Panc1 (cell line): ENCODE results near the gene AAK1. TPM values are rescaled to one million over a fixed set of nuclear protein-coding genes. Genes with fewer than 3 reads are reported as not detected.

Source experiments
- ATAC-seq: fragments of 200-7000 bp; cut with Tn5 transposase; 2 replicates; pipeline ENCODE4 v1.9.1; 2020; ENCODE audit warnings: mild to moderate bottlenecking, moderate library complexity
- BruUV-seq: library from RNA; stranded (reverse); fragments of 400-500 nt; replicated peaks from 2 replicates; lab custom pipeline; 2021; lab: Mats Ljungman, UMichigan
- CTCF ChIA-PET: fragments of 300-600 bp; sonication (Branson Sonifier 250); formaldehyde crosslinking; loops from one replicate; lab custom pipeline; 2022; ENCODE audit warnings: antibody characterized with exemption; lab: Charles Lee
- POLR2A ChIA-PET: fragments of 300-600 bp; sonication (Branson Sonifier 250); formaldehyde crosslinking; loops from one replicate; lab custom pipeline; 2022; ENCODE audit warnings: antibody characterized with exemption; lab: Charles Lee
- DNase-seq: peaks from one replicate; pipeline ENCODE4 v3.0.0-alpha.2; 2010; ENCODE audit warnings: low read depth, low spot score
- H3K27ac ChIP-seq: 2 replicates; pipeline ENCODE4 v1.5.1; 2011; ENCODE audit warnings: mild to moderate bottlenecking, low read length, inconsistent platforms
- H3K27me3 ChIP-seq: fragments of 200-500 bp; sonication (Bioruptor generic); 2 replicates; pipeline ENCODE4 v1.6.0; 2014; ENCODE audit warnings: low read length, inconsistent platforms; ENCODE audit not compliant: control insufficient read depth, insufficient read depth
- H3K36me3 ChIP-seq: fragments of 200-500 bp; sonication (Bioruptor generic); 2 replicates; pipeline ENCODE4 v1.5.1; 2014; ENCODE audit warnings: inconsistent platforms, mild to moderate bottlenecking, low read length, moderate library complexity; ENCODE audit not compliant: control insufficient read depth, insufficient read depth
- H3K4me1 ChIP-seq: 2 replicates; pipeline ENCODE4 v1.5.1; 2011; ENCODE audit warnings: inconsistent platforms, mild to moderate bottlenecking, low read length, moderate library complexity; ENCODE audit not compliant: control insufficient read depth, insufficient read depth
- H3K4me3 ChIP-seq, 2 experiments: 2 replicates each; pipeline ENCODE4 v1.5.1; 2011 to 2012; ENCODE audit warnings: low read depth in 2 of 2, low read length in 2 of 2, mild to moderate bottlenecking in 2 of 2, inconsistent platforms in 1 of 2, moderate library complexity in 1 of 2
- H3K9me3 ChIP-seq: fragments of 200-500 bp; sonication (Bioruptor generic); 2 replicates; pipeline ENCODE4 v1.5.1; 2014; ENCODE audit warnings: low read depth, mild to moderate bottlenecking, inconsistent platforms, low read length, moderate library complexity; ENCODE audit not compliant: control insufficient read depth, insufficient read depth
- POLR2AphosphoS5 ChIP-seq: IDR thresholded peaks from 2 replicates; pipeline ENCODE4 v1.6.1; 2012; ENCODE audit warnings: mild to moderate bottlenecking, low read depth, low read length, moderate library complexity
- SIN3A ChIP-seq: IDR thresholded peaks from 2 replicates; pipeline ENCODE4 v1.6.1; 2012; ENCODE audit warnings: low read depth, mild to moderate bottlenecking, low read length, moderate library complexity, borderline replicate concordance; ENCODE audit not compliant: insufficient read depth
- TCF7L2 ChIP-seq: IDR thresholded peaks from 2 replicates; pipeline ENCODE4 v1.6.1; 2011; ENCODE audit warnings: mild to moderate bottlenecking, low read depth, low read length, inconsistent platforms
- in situ Hi-C: cut with HindIII; loops from 2 replicates; pipeline ENCODE4 v1.10.0; 2016; ENCODE audit warnings: low sequenced_read_pairs, low pct_unique_long_range_greater_than_20kb
- intact Hi-C: fragments of 100-400 bp; cut with micrococcal nuclease; formaldehyde crosslinking; loops from one replicate; pipeline ENCODE4 v1.10.0; 2022; ENCODE audit not compliant: unreplicated experiment
- total RNA-seq: library from RNA; stranded (reverse); gene quantifications from one replicate; pipeline ENCODE4 v1.2.1, GENCODE V29; 2021; ENCODE audit not compliant: unreplicated experiment
- TF ChIP-seq, protein P1 (sequence below), 2 experiments: IDR thresholded peaks; 2 replicates each; pipeline ENCODE4 v1.6.1; 2011 to 2012; ENCODE audit warnings: low read depth in 2 of 2, control low read depth in 1 of 2, low read length in 1 of 2, mild to moderate bottlenecking in 1 of 2, moderate library complexity in 1 of 2; ENCODE audit not compliant: insufficient read depth in 1 of 2
- TF ChIP-seq, protein P2 (sequence below): fragments of 450-650 bp; IDR thresholded peaks from 2 replicates; pipeline ENCODE4 v1.5.1; 2017; ENCODE audit warnings: mild to moderate bottlenecking

The AAK1 gene
- total RNA-seq, 1 experiment from 2014 or later = 123 TPM

DNA sequence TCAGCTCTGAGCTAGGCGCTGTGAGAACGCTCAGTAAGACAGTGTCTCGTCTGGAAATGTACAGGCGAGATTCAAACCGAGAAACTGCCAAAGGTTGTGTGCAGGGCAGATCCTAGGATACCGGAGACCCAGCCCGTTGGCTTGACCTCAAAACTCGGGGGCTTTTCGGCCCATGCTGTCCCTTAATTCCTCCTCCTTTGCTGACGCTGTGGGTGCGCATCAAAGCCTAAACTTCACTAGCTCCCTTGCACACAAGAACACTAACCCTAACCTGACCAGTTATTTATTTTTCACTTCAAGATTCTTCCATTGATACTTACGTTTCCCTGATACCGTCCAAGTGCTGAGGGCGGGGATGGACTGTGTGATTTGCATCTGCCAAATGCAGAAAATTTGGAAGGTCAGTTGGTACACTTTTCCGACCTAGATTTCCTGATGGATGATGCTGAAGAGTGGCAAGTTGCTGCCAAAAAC, 1.0 kb upstream of the AAK1 start:
- intact Hi-C loops = loop anchor here (10.0 kb wide), 1 partner anchor 70 kb away; no protein-coding TSS in a partner anchor
- DNase-seq (no peak), ATAC-seq (peak; percentile 6)
- H3K36me3 ChIP-seq = no peaks in the 10 kb centered on the region
- TSS peak; percentile 87 for BruUV-seq
- TF ChIP-seq POLR2AphosphoS5 (no peak), SIN3A (no peak), TCF7L2 (no peak)
- TF ChIP-seq, protein P1, sequence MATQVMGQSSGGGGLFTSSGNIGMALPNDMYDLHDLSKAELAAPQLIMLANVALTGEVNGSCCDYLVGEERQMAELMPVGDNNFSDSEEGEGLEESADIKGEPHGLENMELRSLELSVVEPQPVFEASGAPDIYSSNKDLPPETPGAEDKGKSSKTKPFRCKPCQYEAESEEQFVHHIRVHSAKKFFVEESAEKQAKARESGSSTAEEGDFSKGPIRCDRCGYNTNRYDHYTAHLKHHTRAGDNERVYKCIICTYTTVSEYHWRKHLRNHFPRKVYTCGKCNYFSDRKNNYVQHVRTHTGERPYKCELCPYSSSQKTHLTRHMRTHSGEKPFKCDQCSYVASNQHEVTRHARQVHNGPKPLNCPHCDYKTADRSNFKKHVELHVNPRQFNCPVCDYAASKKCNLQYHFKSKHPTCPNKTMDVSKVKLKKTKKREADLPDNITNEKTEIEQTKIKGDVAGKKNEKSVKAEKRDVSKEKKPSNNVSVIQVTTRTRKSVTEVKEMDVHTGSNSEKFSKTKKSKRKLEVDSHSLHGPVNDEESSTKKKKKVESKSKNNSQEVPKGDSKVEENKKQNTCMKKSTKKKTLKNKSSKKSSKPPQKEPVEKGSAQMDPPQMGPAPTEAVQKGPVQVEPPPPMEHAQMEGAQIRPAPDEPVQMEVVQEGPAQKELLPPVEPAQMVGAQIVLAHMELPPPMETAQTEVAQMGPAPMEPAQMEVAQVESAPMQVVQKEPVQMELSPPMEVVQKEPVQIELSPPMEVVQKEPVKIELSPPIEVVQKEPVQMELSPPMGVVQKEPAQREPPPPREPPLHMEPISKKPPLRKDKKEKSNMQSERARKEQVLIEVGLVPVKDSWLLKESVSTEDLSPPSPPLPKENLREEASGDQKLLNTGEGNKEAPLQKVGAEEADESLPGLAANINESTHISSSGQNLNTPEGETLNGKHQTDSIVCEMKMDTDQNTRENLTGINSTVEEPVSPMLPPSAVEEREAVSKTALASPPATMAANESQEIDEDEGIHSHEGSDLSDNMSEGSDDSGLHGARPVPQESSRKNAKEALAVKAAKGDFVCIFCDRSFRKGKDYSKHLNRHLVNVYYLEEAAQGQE (IDR thresholded peaks at IDR 0.05; ENCODE audit: insufficient read depth in 1 of 2, low read depth in 2 of 2, low read length in 1 of 2) = no peak
- TF ChIP-seq, protein P2, sequence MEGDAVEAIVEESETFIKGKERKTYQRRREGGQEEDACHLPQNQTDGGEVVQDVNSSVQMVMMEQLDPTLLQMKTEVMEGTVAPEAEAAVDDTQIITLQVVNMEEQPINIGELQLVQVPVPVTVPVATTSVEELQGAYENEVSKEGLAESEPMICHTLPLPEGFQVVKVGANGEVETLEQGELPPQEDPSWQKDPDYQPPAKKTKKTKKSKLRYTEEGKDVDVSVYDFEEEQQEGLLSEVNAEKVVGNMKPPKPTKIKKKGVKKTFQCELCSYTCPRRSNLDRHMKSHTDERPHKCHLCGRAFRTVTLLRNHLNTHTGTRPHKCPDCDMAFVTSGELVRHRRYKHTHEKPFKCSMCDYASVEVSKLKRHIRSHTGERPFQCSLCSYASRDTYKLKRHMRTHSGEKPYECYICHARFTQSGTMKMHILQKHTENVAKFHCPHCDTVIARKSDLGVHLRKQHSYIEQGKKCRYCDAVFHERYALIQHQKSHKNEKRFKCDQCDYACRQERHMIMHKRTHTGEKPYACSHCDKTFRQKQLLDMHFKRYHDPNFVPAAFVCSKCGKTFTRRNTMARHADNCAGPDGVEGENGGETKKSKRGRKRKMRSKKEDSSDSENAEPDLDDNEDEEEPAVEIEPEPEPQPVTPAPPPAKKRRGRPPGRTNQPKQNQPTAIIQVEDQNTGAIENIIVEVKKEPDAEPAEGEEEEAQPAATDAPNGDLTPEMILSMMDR = no peak
- H3K27ac ChIP-seq = peak overlapping the region; percentile 97
- H3K9me3 ChIP-seq = no peaks in the 10 kb centered on the region
- in situ Hi-C loops = no loop called here
- peak overlapping the region; percentile 60 to 79 for H3K4me3 ChIP-seq
- H3K27me3 ChIP-seq = no peaks in the 10 kb centered on the region
- peaks cover 43% of the 10 kb centered on the region for H3K4me1 ChIP-seq
- ChIA-PET CTCF (no interaction called here), POLR2A (interaction anchor here (0.7 kb wide), 1 partner anchor 30 kb away, joined by 3 read pairs; no protein-coding TSS in a partner anchor)

DNA sequence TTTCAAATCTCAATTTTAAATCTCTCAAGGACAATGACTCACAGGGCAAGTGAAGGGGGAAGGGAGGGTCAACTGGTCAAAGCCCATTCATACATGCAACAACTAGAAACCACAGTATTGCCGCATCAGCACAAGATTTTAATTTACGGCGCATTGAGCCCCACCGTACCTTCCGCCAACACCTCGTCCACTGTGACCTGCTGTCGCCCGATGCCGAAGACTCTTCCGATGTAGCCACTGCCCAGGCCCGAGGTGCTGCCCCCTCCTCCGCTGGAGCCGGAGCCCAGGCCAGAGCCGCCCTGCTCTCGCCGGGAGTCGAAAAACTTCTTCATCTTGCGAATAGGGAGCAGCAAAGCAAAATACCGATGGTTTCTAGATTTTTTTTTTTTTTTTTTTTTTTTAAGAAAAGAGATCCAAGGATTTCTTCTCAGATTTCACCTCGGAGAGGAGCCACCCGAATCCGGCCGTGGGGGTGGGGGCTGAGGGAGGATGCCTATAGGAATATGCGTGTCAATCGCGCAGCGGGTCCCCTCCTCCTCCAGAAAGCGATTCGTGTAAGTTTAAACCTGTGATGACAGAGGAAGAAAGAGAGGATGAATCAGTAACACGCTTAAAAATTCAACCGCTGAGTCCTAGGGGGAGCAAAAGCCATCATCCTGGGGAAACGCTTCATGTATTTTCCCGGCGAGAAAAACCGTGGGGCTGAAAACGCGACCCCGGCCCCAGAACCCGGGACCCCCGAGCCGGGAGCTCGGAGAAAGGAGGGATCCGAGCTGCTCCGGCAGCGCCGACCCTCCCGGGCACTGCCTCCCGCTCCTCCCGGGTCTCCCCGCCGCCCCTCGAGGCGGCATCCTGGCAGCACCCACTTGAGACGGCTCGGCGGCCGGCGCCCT, 584 bp downstream of the AAK1 start:
- H3K27ac ChIP-seq = peak overlapping the region; percentile 91
- no peaks in the 10 kb centered on the region for H3K27me3 ChIP-seq
- in situ Hi-C loops = no loop called here
- ATAC-seq (peak; percentile 43), DNase-seq (peak; percentile 56)
- intact Hi-C loops = loop anchor here (10.0 kb wide), 1 partner anchor 72 kb away; no protein-coding TSS in a partner anchor
- ChIA-PET POLR2A (no interaction called here), CTCF (no interaction called here)
- peak overlapping the region; percentile 60 to 79 for H3K4me3 ChIP-seq
- peaks cover 57% of the 10 kb centered on the region for H3K4me1 ChIP-seq
- BruUV-seq = no TSS peak
- no peaks in the 10 kb centered on the region for H3K9me3 ChIP-seq
- TF ChIP-seq SIN3A (0 out of 2 replicates have a peak, but pooled peaks have one; percentile 79), TCF7L2 (no peak)
- H3K36me3 ChIP-seq = no peaks in the 10 kb centered on the region
